AG04450 (cell line): ENCODE results near the gene HTR6. TPM values are rescaled to one million over a fixed set of nuclear protein-coding genes. Genes with fewer than 3 reads are reported as not detected.

ENCODE experiments used
- CTCF ChIA-PET: fragments of 300-600, 350-600 bp; formaldehyde crosslinking; extraction: SDS; loops from one replicate; lab custom pipeline; 2022; ENCODE audit warnings: antibody characterized with exemption, inconsistent platforms; lab: Charles Lee
- POLR2A ChIA-PET: fragments of 350-600 bp; formaldehyde crosslinking; extraction: SDS; loops from one replicate; lab custom pipeline; 2021; ENCODE audit warnings: antibody characterized with exemption, inconsistent platforms; lab: Yijun Ruan, JAX
- DNase-seq: peaks from one replicate; pipeline ENCODE4 v3.0.0-alpha.2; 2011; ENCODE audit warnings: low read depth, low spot score
- H3K27ac ChIP-seq: one replicate; pipeline ENCODE4 v1.5.1; 2012; ENCODE audit warnings: low read depth, low read length, control low read depth
- H3K27me3 ChIP-seq: one replicate; pipeline ENCODE4 v1.6.0; 2012; ENCODE audit warnings: low read length; ENCODE audit not compliant: control insufficient read depth, insufficient read depth
- H3K4me3 ChIP-seq: 2 replicates; pipeline ENCODE4 v1.5.1; 2011; ENCODE audit warnings: mild to moderate bottlenecking, low read depth, low read length, control low read depth
- H3K9me3 ChIP-seq: 2 replicates; pipeline ENCODE4 v1.5.1; 2012; ENCODE audit warnings: low read length; ENCODE audit not compliant: control insufficient read depth, insufficient read depth
- polyA plus RNA-seq: library from polyadenylated mRNA; depleted of rRNA; stranded (reverse); fragments of >200 nt; gene quantifications from 2 replicates; pipeline ENCODE4 v1.2.3, GENCODE V29; 2011
- TF ChIP-seq, protein P1 (sequence below): IDR thresholded peaks from 2 replicates; pipeline ENCODE4 v1.5.1; 2011; ENCODE audit warnings: low read depth, low read length, control low read depth, inconsistent platforms

The HTR6 gene
- polyA plus RNA-seq, 1 experiment: not detected

DNA sequence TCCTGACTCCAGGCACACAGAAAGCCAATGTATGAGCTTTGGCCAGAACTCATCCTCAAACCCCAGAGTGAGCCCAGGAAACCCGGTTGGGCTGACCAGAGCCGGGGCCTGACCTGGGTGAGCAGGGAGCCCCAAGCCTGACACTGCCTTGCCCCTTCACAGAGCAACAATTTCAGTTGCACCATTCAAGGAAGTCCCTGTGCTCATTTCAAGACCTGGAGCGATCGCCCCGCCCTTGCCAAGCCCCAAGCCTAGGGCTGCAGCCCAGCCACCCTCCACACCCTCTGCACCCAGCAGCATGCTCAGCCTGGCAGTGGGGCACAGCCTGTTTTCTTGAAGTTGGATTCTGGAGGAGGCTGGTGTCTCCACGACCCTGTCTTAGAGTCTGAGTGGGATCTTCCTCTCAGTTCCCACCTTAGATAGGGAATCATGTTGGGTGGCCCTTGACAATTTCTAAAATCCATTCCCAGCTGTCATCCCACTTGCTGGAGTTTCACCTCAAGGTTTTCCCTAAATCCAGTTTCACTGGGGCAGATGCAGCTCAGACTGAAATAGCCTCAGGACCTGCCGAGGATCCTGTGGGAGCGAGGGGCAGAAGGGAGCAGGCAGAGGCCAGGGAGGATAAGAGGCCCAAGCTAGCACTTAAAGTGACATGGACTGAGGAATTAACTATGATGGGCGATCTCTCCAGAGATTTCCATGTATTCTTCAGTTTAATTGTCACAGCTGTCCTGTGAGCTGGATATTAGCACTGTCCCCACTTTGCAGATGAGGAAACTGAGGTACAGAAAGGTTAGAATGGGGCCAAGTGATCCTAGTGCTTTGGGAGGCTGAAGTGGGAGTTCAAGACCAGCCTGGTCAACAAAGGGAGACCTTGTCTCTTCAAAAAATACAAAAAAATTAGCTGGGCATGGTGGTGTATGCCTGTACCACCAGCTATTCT, 18.0 kb upstream of the HTR6 start:
- TF ChIP-seq, protein P1, sequence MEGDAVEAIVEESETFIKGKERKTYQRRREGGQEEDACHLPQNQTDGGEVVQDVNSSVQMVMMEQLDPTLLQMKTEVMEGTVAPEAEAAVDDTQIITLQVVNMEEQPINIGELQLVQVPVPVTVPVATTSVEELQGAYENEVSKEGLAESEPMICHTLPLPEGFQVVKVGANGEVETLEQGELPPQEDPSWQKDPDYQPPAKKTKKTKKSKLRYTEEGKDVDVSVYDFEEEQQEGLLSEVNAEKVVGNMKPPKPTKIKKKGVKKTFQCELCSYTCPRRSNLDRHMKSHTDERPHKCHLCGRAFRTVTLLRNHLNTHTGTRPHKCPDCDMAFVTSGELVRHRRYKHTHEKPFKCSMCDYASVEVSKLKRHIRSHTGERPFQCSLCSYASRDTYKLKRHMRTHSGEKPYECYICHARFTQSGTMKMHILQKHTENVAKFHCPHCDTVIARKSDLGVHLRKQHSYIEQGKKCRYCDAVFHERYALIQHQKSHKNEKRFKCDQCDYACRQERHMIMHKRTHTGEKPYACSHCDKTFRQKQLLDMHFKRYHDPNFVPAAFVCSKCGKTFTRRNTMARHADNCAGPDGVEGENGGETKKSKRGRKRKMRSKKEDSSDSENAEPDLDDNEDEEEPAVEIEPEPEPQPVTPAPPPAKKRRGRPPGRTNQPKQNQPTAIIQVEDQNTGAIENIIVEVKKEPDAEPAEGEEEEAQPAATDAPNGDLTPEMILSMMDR: no peak
- Histone ChIP-seq H3K27me3 (no peaks in the 10 kb centered on the region), H3K27ac (no peak overlapping the region), H3K9me3 (no peaks in the 10 kb centered on the region), H3K4me3 (peak overlapping the region; percentile 87)
- POLR2A ChIA-PET: no interaction called here
- CTCF ChIA-PET: interaction anchor here (0.6 to 2.6 kb wide), 8 partner anchors 14 to 303 kb away, joined by 3 to 17 read pairs (median 4); no protein-coding TSS in a partner anchor
- DNase-seq: no peak

DNA sequence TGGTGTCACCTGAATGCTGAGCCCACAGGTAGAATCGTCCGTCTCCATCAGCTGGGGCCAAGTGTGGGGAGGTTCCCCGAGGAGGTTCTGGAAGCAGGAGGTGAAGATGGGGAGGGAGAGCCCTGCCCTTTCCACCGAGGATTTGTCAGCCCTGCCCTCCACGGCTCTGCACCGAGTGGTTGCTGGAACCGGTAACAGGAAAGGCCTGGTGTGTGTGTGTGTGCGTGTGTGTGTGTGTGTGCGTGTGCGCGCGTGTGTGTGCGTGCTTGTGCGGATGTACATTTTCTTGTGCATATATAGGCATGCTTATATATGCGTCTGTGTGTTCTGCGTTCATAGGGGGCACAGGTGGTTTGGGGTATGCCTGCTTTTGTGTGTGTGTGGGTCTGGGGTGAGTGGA, 17.0 kb upstream of the HTR6 start:
- H3K27ac ChIP-seq: no peak overlapping the region
- TF ChIP-seq, protein P1: no peak
- POLR2A ChIA-PET: interaction anchor here (0.6 kb wide), 1 partner anchor 231 kb away, joined by 3 read pairs; no protein-coding TSS in a partner anchor
- no peaks in the 10 kb centered on the region for H3K9me3 ChIP-seq
- CTCF ChIA-PET: interaction anchor here (1.0 to 2.6 kb wide), 4 partner anchors 13 to 160 kb away, joined by 3 to 17 read pairs (median 4); no protein-coding TSS in a partner anchor
- DNase-seq: no peak
- H3K4me3 ChIP-seq: peak overlapping the region; percentile 40
- no peaks in the 10 kb centered on the region for H3K27me3 ChIP-seq

DNA sequence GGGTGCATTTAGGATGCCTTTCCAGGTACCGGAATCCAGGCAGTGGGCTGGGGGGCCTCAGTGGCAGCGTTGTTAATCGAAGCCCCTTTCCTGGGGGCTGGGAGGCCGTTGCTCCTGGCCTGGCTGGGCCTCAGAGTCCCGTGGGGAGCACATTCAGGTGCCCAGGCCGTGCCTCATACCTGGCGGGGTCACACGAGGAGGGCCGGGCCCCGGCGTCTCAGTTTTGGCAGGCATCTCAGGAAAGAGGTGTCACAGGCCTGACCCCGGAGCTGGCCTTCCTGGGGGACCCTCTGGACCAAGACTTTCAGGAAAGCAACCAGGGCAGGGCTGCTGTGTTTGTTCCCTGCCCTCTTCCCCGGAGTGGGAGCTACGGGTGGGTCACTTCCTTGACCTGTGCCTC, 16.4 kb upstream of the HTR6 start:
- H3K4me3 ChIP-seq: no peak overlapping the region

DNA sequence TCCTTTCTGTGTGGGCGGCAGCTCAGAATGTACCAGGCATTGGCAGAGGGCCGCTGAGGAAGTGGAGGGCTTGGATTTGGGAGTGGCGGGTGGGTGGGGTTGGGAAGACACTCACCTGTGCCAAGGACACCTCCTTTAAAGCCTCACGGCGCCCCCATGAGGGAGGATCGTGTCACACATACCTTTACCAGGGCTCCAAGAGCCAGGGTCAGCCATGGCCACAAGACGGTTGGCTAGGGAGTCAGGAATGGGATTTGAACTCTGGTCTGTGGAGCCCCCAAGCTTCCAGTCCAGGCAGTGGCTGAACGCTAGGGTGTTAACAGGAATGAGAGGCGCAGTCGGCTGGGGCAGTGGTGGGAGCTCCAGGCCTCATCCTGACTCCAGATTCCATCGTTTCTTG, 16.0 kb upstream of the HTR6 start:
- ChIA-PET CTCF (interaction anchor here (0.6 to 2.6 kb wide), 7 partner anchors 9 to 307 kb away, joined by 3 to 17 read pairs (median 4); no protein-coding TSS in a partner anchor), POLR2A (no interaction called here)
- TF ChIP-seq, protein P1: 0 out of 2 replicates have a peak, but pooled peaks have one; percentile 18
- H3K9me3 ChIP-seq: no peaks in the 10 kb centered on the region
- no peak overlapping the region for H3K27ac ChIP-seq
- no peak for DNase-seq
- no peak overlapping the region for H3K4me3 ChIP-seq
- H3K27me3 ChIP-seq: no peaks in the 10 kb centered on the region

More for the DNA sequence above, 16.4 kb upstream of the HTR6 start:
- Histone ChIP-seq H3K27me3 (no peaks in the 10 kb centered on the region), H3K27ac (no peak overlapping the region), H3K9me3 (no peaks in the 10 kb centered on the region)
- no peak for DNase-seq
- TF ChIP-seq, protein P1: no peak
- ChIA-PET POLR2A (interaction anchor here (0.6 kb wide), 1 partner anchor 232 kb away, joined by 3 read pairs; no protein-coding TSS in a partner anchor), CTCF (interaction anchor here (0.6 to 2.6 kb wide), 6 partner anchors 8 to 307 kb away, joined by 3 to 17 read pairs (median 4); no protein-coding TSS in a partner anchor)
